Muscle of leg (tissue), 11 donors: ENCODE data around the gene KCNG2. TPM values are rescaled to one million over a fixed set of nuclear protein-coding genes. Genes with fewer than 3 reads are reported as not detected.

ENCODE experiments used
- DNase-seq: peaks from one replicate; pipeline ENCODE4 v3.0.0; 2013
- H3K27ac ChIP-seq: one replicate; pipeline ENCODE4 v1.5.1; 2013; ENCODE audit warnings: mild to moderate bottlenecking, low read length, control low read depth
- H3K27me3 ChIP-seq: one replicate; pipeline ENCODE4 v1.6.1; 2013; ENCODE audit warnings: low read length; ENCODE audit not compliant: control insufficient read depth, insufficient read depth
- H3K36me3 ChIP-seq: one replicate; pipeline ENCODE4 v1.6.1; 2013; ENCODE audit warnings: low read length; ENCODE audit not compliant: control insufficient read depth, insufficient read depth
- H3K4me1 ChIP-seq: one replicate; pipeline ENCODE4 v1.6.1; 2013; ENCODE audit warnings: low read length; ENCODE audit not compliant: control insufficient read depth, insufficient read depth
- H3K4me3 ChIP-seq: one replicate; pipeline ENCODE4 v1.5.1; 2013; ENCODE audit warnings: low read length, control low read depth
- H3K9me3 ChIP-seq: replicated peaks from 2 replicates; pipeline ENCODE4 v1.6.1; 2013; ENCODE audit warnings: low read depth, low read length; ENCODE audit not compliant: control insufficient read depth
- WGBS: methylation state at CpG from one replicate; pipeline ENCODE4 v1.1.5; 2013; ENCODE audit warnings: missing lambda C conversion rate; ENCODE audit not compliant: insufficient coverage; 5-methylcytosine and 5-hydroxymethylcytosine counted together
- polyA plus RNA-seq, 8 donors: library from polyadenylated mRNA; unstranded; fragments of 120-200 nt; gene quantifications; one replicate each; pipeline versions ENCODE4 v1.2.1 to v1.2.3, GENCODE V29; 2013; ENCODE audit warnings: inconsistent platforms in 1 of 8, low replicate concordance in 1 of 8; ENCODE audit not compliant: insufficient read length in 8 of 8, insufficient read depth in 1 of 8
- total RNA-seq: library from RNA; stranded (reverse); fragments of 120-200 nt; gene quantifications from one replicate; pipeline ENCODE4 v1.2.4, GENCODE V29; 2013

Gene KCNG2
- total and polyA plus RNA-seq, 9 donors, result 0.44 to 1.1 (median 0.63) TPM

DNA sequence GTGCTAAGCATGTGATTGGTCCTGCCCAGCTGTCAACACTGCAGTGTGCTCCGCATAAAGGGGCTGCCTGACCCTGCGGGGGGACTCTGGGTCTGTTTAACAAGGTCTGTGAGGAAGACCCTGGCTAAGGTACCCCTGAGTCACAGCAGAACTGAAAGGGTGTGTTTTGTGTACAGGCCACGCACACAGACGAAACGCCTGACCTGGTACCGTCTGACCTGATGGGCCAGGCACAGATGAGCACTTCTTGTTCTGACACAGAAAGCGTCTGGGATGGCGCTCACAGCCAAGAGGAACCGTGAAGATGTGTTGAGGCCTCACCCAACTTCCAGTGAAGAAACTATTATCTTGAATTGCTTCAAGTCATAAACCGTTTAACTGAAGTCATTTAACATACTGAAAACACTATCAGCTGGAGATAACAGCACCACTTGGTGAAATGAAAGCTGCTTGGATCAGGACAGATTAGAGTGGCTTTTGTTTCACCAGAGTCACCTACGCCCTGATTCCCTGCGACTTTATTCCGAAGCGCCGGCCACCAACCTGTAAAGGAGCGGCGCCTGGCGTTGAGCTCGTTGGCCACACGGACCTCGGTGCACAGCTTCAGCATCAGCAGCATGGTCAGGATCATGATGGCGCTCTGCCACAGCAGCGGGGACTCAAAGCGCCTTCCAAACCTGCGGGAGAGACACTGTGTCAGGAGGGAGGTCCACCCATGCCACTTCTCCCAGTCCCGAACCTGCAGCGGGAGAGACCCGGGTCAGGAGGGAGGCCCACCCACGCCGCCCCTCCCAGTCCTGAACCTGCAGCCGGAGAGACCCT, 145.3 kb downstream of the KCNG2 start:
- Histone ChIP-seq H3K27ac (no peak overlapping the region), H3K36me3 (peaks cover 53% of the 10 kb centered on the region), H3K4me1 (peaks cover 24% of the 10 kb centered on the region), H3K9me3 (no peaks in the 10 kb centered on the region), H3K4me3 (no peak overlapping the region), H3K27me3 (no peaks in the 10 kb centered on the region)
- no peak for DNase-seq
- WGBS, result 87% methylated on average over 30 of the region's 31 CpGs

DNA sequence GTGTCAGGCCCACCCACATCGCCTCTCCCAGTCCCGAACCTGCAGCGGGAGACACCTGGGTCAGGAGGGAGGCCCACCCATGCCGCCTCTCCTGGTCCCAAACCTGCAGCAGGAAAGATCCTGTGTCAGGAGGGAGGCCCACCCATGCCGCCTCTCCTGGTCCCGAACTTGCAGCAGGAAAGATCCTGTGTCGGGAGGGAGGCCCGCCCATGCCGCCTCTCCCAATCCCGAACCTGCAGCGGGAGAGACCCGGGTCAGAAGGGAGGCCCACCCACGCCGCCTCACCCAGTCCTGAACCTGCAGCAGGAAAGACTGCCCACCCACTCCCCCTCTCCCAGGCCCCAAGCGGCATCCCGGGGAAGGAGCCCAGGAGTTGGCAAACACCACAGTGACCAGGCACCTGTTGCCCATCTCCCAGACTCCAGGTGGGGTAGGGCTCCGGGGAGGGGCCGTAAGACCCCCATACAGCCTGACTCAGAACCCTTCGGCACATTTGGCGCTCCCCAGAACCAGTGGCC, 145.9 kb downstream of the KCNG2 start:
- H3K9me3 ChIP-seq, result no peaks in the 10 kb centered on the region
- H3K4me1 ChIP-seq, result peaks cover 26% of the 10 kb centered on the region
- no peak for DNase-seq
- 87% methylated on average over 19 of the region's 20 CpGs for WGBS
- H3K27ac ChIP-seq, result no peak overlapping the region
- H3K27me3 ChIP-seq, result no peaks in the 10 kb centered on the region
- H3K36me3 ChIP-seq, result peaks cover 56% of the 10 kb centered on the region
- no peak overlapping the region for H3K4me3 ChIP-seq

DNA sequence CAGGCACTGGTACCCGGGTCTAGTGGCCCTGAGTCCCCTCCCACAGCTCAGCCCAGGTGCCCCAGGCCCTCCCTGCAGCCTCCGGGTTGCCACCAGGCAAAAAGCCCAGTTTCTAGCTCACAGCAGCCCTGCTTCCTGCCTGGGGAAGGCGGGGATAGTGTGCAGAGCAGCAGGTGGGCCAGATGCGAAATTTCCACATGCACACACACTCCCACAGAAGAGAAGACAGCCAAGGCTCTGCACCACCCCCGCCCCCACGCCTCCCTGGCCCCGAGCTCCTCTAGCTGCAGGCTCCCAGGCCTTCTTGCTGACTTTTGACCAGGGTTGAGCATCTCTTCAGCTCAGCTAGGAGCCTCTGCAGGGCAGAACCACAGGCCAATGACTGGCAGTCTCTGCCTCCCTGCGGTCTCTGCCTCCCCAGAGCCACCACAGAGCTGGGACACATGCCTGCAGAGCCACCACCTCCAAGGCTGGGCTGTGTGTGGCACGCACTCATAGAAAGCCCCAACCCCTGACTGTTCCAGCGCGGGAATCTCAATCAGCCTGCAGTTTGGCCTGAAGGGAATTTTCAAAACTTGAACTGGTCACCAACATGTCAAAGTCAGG, 146.5 kb downstream of the KCNG2 start:
- Histone ChIP-seq H3K4me3 (no peak overlapping the region), H3K9me3 (no peaks in the 10 kb centered on the region), H3K36me3 (peaks cover 61% of the 10 kb centered on the region), H3K27me3 (no peaks in the 10 kb centered on the region), H3K4me1 (peaks cover 32% of the 10 kb centered on the region), H3K27ac (no peak overlapping the region)
- 48% methylated on average over 11 of the region's 11 CpGs for WGBS
- DNase-seq, result peak; percentile 56

DNA sequence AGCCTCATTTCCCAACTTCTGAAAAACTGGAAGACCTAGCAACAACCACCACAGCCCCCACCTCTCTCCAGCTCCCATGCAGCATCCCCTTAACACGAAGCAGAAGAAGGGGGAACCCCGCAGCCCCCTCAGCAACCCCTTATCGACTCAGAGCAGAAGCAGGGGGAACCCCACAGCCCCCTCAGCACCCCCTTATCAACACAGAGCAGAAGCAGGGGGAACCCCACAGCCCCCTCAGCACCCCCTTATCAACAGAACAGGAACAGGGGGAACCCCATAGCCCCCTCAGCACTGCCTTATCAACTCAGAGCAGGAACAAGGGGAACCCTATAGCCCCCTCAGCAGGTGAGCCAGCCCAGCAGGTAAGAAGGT, 147.0 kb downstream of the KCNG2 start:
- DNase-seq, result no peak
- H3K27me3 ChIP-seq, result no peaks in the 10 kb centered on the region
- no peak overlapping the region for H3K27ac ChIP-seq
- peaks cover 62% of the 10 kb centered on the region for H3K36me3 ChIP-seq
- H3K4me3 ChIP-seq, result no peak overlapping the region
- no CpG with 5 or more reads among the region's 3 CpGs for WGBS
- H3K4me1 ChIP-seq, result peaks cover 36% of the 10 kb centered on the region
- H3K9me3 ChIP-seq, result no peaks in the 10 kb centered on the region

DNA sequence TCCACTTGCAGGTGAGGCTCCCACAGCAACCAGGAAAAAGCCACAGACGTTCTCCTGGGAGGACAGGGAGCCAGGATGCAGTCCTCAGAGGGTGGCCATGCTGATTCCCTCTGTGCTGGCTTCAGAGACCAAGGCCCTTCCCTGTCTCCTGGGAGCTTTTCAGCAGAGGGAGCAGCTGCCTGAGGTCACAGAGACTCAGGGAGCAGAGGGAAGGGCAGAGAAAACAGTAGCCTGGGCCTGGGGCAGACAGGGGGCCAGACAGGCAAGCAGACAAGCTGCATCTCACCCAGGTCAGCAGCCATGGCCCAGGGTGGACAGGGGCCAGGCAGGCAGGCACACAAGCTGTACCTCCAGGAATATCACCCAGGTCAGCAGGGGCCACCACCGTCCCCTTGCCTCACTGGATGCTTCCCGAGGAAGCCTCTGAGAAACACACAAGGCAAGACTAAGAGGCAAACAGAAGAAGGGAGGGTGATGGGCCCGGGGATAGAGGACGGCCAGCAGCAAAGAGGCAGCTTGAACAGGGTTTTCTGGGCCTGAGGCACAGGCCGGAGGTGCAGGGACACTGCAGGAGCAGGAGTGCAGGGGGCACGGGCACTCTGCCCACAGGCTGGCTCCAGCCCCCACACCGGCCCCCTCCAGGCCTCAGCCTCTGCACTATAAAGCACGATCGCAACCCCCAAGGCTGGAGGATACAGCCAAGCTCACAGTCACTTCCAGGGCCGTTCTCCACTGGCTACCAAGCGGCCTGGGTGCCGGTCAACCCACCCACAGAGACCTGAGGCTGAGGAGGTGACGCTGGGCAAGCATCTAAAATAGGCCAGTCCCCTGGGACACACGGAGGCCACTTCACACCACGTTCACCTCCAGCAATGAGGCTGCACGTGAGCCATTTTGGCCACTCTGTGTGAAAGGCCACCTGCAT, 147.6 kb downstream of the KCNG2 start:
- Histone ChIP-seq H3K27me3 (no peaks in the 10 kb centered on the region), H3K4me1 (peaks cover 43% of the 10 kb centered on the region), H3K36me3 (peaks cover 59% of the 10 kb centered on the region), H3K4me3 (no peak overlapping the region), H3K27ac (no peak overlapping the region), H3K9me3 (no peaks in the 10 kb centered on the region)
- DNase-seq, result no peak
- WGBS, result 66% methylated on average over 12 of the region's 17 CpGs

DNA sequence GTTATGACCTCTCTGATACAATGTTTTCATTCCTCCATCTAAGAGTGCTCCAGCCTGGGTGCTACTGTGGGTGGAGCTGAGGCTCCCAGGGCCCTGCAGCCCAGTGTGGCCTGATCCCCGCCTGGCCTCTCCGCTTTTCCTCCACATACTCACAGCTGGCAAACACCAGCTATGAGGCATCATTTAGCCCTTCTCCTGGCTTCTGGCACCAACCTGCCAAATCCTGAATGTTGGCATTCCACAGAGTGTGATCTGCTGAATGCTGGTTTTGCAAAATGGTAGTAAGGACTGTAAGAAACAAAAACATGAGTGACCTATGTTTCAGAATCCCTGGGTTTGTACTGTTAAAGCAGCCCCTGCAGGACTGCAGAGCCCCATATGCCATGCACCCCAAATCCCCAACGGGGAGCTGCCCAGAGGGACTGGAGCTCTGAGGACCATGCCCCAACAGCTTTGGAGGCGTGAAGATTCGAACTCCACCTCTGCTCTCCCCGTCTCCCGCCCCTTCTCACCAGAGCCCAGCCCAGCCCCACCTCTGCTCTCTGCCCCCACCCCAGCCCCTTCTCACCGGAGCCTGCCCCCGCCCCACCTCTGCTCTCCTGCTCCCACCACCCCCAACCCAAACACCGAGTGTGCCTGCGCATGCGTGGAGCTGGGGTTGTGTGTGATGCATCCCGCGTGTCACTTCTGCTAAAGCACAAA, 149.5 kb downstream of the KCNG2 start:
- no peaks in the 10 kb centered on the region for H3K9me3 ChIP-seq
- DNase-seq, result no peak
- H3K27ac ChIP-seq, result no peak overlapping the region
- WGBS, result no CpG with 5 or more reads among the region's 14 CpGs
- peaks cover 43% of the 10 kb centered on the region for H3K4me1 ChIP-seq
- H3K27me3 ChIP-seq, result peaks cover 2% of the 10 kb centered on the region
- peaks cover 43% of the 10 kb centered on the region for H3K36me3 ChIP-seq
- H3K4me3 ChIP-seq, result no peak overlapping the region

DNA sequence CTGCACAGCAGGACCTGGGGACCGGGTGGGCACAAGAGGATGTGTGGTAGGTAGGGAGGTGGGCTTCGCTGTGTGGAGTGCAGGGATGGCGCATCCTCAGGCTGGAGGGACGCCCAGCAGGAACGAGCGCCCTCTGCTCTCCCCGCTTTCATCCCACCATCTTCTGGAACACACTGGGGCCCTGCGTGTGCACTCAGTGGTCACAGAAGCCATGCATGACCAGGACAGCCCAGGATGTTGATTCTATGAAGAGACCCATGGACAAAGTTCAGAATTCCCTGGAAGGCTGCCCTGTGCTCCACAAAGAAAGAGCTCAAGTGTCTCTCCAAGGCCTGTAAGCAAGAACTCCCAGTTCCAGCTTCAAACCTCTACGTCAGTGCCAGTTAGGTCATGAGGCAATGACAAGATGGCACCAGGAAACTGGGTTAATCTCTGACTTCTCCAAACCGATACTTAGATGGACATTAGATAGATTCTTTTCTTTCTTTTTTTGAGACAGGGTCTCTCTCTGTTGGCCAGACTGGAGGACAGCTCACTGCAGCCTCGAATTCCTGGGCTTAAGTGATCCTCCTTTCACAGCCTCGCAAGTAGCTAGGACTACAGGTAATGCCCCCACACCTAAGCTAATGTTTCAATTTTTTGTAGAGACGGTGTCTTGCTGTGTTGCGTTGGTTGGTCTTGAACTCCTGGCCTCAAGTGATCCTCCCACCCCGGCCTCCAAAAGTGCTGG, 150.3 kb downstream of the KCNG2 start:
- no peak overlapping the region for H3K4me3 ChIP-seq
- H3K4me1 ChIP-seq, result peaks cover 45% of the 10 kb centered on the region
- H3K27ac ChIP-seq, result no peak overlapping the region
- no peak for DNase-seq
- WGBS, result 83% methylated on average over 2 of the region's 15 CpGs
- peaks cover 2% of the 10 kb centered on the region for H3K27me3 ChIP-seq
- H3K9me3 ChIP-seq, result no peaks in the 10 kb centered on the region
- H3K36me3 ChIP-seq, result peaks cover 35% of the 10 kb centered on the region

DNA sequence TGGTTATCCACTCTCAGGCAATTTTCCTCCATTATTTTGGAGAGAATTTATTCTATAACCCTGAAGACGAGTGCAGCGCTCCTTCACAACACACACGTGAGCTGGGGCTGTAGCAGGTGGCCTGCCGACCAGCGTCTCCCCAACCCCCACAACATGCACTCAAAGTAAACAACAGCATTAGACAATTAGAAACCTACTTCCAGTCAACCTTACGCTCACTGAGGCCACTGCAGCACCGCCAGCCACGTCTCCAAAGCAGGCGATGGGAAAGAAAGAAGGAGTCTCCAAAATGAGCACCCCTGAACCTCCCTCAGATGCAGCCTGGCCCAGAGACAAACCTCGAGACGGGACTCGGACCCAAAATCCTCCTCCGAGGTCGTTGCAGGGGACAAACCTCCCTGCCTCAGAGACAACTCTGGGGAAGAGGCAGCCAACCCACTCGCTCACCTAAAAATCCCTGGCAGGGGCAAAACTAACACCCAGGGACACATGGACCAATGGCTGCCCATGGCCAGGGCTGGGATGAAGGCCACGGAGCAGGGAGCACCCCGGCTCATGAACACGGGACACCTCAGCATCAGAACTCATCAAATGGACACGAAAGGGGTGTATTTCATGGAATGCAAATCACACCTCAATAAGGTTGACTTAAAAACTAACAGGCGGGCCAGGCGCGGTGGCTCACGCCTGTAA, 151.1 kb downstream of the KCNG2 start:
- H3K4me1 ChIP-seq, result peaks cover 45% of the 10 kb centered on the region

More for the DNA sequence above, 151.1 kb downstream of the KCNG2 start:
- 71% methylated on average over 10 of the region's 23 CpGs for WGBS
- Histone ChIP-seq H3K4me3 (no peak overlapping the region), H3K27ac (no peak overlapping the region), H3K27me3 (peaks cover 2% of the 10 kb centered on the region), H3K9me3 (no peaks in the 10 kb centered on the region), H3K36me3 (peaks cover 31% of the 10 kb centered on the region)
- no peak for DNase-seq
